Kidney (tissue), 14 donors: ENCODE results near the gene PTH1R. TPM values are rescaled to one million over a fixed set of nuclear protein-coding genes. Genes with fewer than 3 reads are reported as not detected.

ENCODE experiments used
- DNase-seq, 5 donors: peaks; one replicate each; pipeline ENCODE4 v3.0.0-alpha.2; 2013 to 2020
- FAIRE-seq: peaks from 2 replicates; lab custom pipeline; 2012; peaks lifted over from hg19 to GRCh38; lab: Jason Lieb, UNC
- H3K27ac ChIP-seq, 2 donors: one replicate each; pipeline ENCODE4 v1.7.0; 2013; ENCODE audit warnings: low read depth in 2 of 2, low read length in 2 of 2, inconsistent platforms in 1 of 2
- H3K27me3 ChIP-seq: one replicate; pipeline ENCODE4 v1.7.1; 2013; ENCODE audit warnings: low read length, inconsistent platforms; ENCODE audit not compliant: control insufficient read depth, insufficient read depth
- H3K36me3 ChIP-seq, 3 donors: one replicate each; pipeline versions ENCODE4 v1.7.0 to v1.7.1; 2013; ENCODE audit warnings: low read length in 3 of 3, control low read depth in 1 of 3, inconsistent platforms in 1 of 3; ENCODE audit not compliant: insufficient read depth in 3 of 3, control insufficient read depth in 2 of 3
- H3K4me1 ChIP-seq, 3 donors: one replicate each; pipeline versions ENCODE4 v1.7.0 to v1.7.1; 2013; ENCODE audit warnings: low read length in 3 of 3, inconsistent platforms in 1 of 3, low read depth in 1 of 3; ENCODE audit not compliant: control insufficient read depth in 2 of 3, insufficient read depth in 2 of 3
- H3K4me3 ChIP-seq, 3 donors: one replicate each; pipeline versions ENCODE4 v1.7.0 to v1.8.1; 2013; ENCODE audit warnings: low read length in 3 of 3, control low read depth in 1 of 3, inconsistent platforms in 1 of 3
- H3K9ac ChIP-seq, 3 donors: one replicate each; pipeline versions ENCODE4 v1.7.0 to v1.7.1; 2013; ENCODE audit warnings: low read length in 3 of 3, control low read depth in 1 of 3, inconsistent platforms in 1 of 3
- H3K9me3 ChIP-seq, 3 donors: one replicate each; pipeline versions ENCODE4 v1.7.0 to v1.7.1; 2013; ENCODE audit warnings: low read length in 3 of 3, control low read depth in 1 of 3, inconsistent platforms in 1 of 3; ENCODE audit not compliant: control insufficient read depth in 2 of 3, insufficient read depth in 1 of 3
- CTCF ChIP-seq: IDR thresholded peaks from 3 replicates; pipeline ENCODE4 v1.5.1; 2012; ENCODE audit warnings: mild to moderate bottlenecking, moderate library complexity, borderline replicate concordance; ENCODE audit not compliant: insufficient read depth; ENCODE audit errors: extremely low read depth
- intact Hi-C: fragments of 100-400 bp; cut with DNase I; formaldehyde crosslinking; loops from one replicate; pipeline ENCODE4 v1.11.1; 2022
- polyA plus RNA-seq: library from polyadenylated mRNA; stranded (reverse); fragments of 350-450 nt; fragmentation: Illumina TruSeq; extraction: RNeasy Lipid Tissue Mini Kit (QIAGEN cat#74804); gene quantifications from one replicate; pipeline ENCODE4 v1.2.3, GENCODE V29; 2014; ENCODE audit warnings: low read depth, low replicate concordance; ENCODE audit not compliant: insufficient read depth
- total RNA-seq: library from RNA; stranded (reverse); fragmentation: NEBNext Ultra II Directional; extraction: Animal tissue kit (Norgen Biotek cat#: 25700); gene quantifications from one replicate; pipeline ENCODE4 v1.2.1, GENCODE V29; 2021
- donor health status: control.
- donor health status: control.
- donor health status: control.
- donor health status: control.
- donor health status: control.
- donor health status: DM: yes; HTN: yes; CAD: no.
- donor health status: Normal renal cell carcinoma (clear cell type).

PTH1R gene
- total and polyA plus RNA-seq, 2 donors from 2014 or later = 286 to 1,885 TPM

- Histone ChIP-seq H3K4me3 (no peak overlapping the region), H3K36me3 (no peaks in the 10 kb centered on the region), H3K27ac (no peak overlapping the region), H3K27me3 (no peaks in the 10 kb centered on the region), H3K9ac (no peak overlapping the region), H3K9me3 (no peaks in the 10 kb centered on the region), H3K4me1 (peaks cover 0 to 20% (median 13%) of the 10 kb centered on the region in 3 donors)
- no peak for TF ChIP-seq CTCF
- no peak for FAIRE-seq
- intact Hi-C loops = no loop called here
- DNase-seq = peak in 3 of 5 donors; percentile 9 to 48 (median 33)
These were observed 18.4 kb upstream of the PTH1R start for GRCh38 chr3:46859001-46859710.

- no peak for FAIRE-seq
- intact Hi-C loops = no loop called here
- Histone ChIP-seq H3K27ac (no peak overlapping the region), H3K9me3 (no peaks in the 10 kb centered on the region), H3K36me3 (no peaks in the 10 kb centered on the region), H3K4me3 (no peak overlapping the region), H3K9ac (no peak overlapping the region), H3K4me1 (peaks cover 0 to 20% (median 13%) of the 10 kb centered on the region in 3 donors), H3K27me3 (no peaks in the 10 kb centered on the region)
- TF ChIP-seq CTCF = no peak
- peak in 3 of 5 donors; percentile 37 to 72 (median 70) for DNase-seq
These were observed 17.3 kb upstream of the PTH1R start for GRCh38 chr3:46860017-46860809.

- DNase-seq (peak in 2 of 5 donors; percentile 34 to 59), FAIRE-seq (no peak)
- H3K27me3 ChIP-seq = no peaks in the 10 kb centered on the region
- peaks cover 0 to 23% (median 13%) of the 10 kb centered on the region in 3 donors for H3K4me1 ChIP-seq
- H3K9ac ChIP-seq = peak overlapping the region in 1 of 3 donors; percentile 51
- intact Hi-C loops = no loop called here
- no peaks in the 10 kb centered on the region for H3K36me3 ChIP-seq
- H3K4me3 ChIP-seq = no peak overlapping the region
- H3K27ac ChIP-seq = peak overlapping the region in 1 of 2 donors; percentile 32
- H3K9me3 ChIP-seq = no peaks in the 10 kb centered on the region
- no peak for TF ChIP-seq CTCF
These were observed 16.5 kb upstream of the PTH1R start for GRCh38 chr3:46860810-46861604.
